OCI-LY7 (cell line): Measurements from ENCODE around the gene CLTB. TPM values are rescaled to one million over a fixed set of nuclear protein-coding genes. Genes with fewer than 3 reads are reported as not detected.

Experiments
- BruUV-seq: library from RNA; stranded (reverse); fragments of 400-500 nt; replicated peaks from 2 replicates; lab custom pipeline; 2021; lab: Mats Ljungman, UMichigan
- CTCF ChIA-PET: fragments of 300-600 bp; sonication (Branson Sonifier 250); formaldehyde crosslinking; loops from one replicate; lab custom pipeline; 2022; ENCODE audit warnings: antibody characterized with exemption; ENCODE audit not compliant: unreplicated experiment; lab: Charles Lee
- POLR2A ChIA-PET: fragments of 300-600 bp; sonication (Branson Sonifier 250); formaldehyde crosslinking; loops from one replicate; lab custom pipeline; 2022; ENCODE audit warnings: antibody characterized with exemption; lab: Charles Lee
- DNase-seq: peaks from one replicate; pipeline ENCODE4 v3.0.0-alpha.2; 2015; ENCODE audit warnings: low spot score
- H2AFZ ChIP-seq: fragments of 200-600 bp; sonication (generic), shearing (Covaris generic); 2 replicates; pipeline ENCODE4 v1.6.1; 2014; ENCODE audit warnings: mild to moderate bottlenecking, antibody characterized with exemption, low read length, moderate library complexity
- H3K27ac ChIP-seq: fragments of 200-600 bp; sonication (generic); 2 replicates; pipeline ENCODE4 v1.5.1; 2014; ENCODE audit warnings: mixed run types, low read depth, mild to moderate bottlenecking, moderate library complexity, low read length, inconsistent platforms; ENCODE audit not compliant: poor library complexity, severe bottlenecking
- H3K36me3 ChIP-seq: fragments of 200-600 bp; sonication (generic); 2 replicates; pipeline ENCODE4 v1.6.1; 2014; ENCODE audit warnings: mild to moderate bottlenecking, antibody characterized with exemption, low read length, moderate library complexity, mixed read lengths; ENCODE audit not compliant: insufficient read depth
- H3K4me1 ChIP-seq: fragments of 200-600 bp; sonication (generic); 2 replicates; pipeline ENCODE4 v1.5.1; 2014; ENCODE audit warnings: mild to moderate bottlenecking, low read length; ENCODE audit not compliant: insufficient read depth, poor library complexity, severe bottlenecking
- H3K4me2 ChIP-seq: fragments of 200-600 bp; sonication (generic); 2 replicates; pipeline ENCODE4 v1.6.1; 2014; ENCODE audit warnings: mild to moderate bottlenecking, low read length
- H3K4me3 ChIP-seq: fragments of 200-600 bp; sonication (generic); 2 replicates; pipeline ENCODE4 v1.5.1; 2014; ENCODE audit warnings: mild to moderate bottlenecking, low read depth, low read length; ENCODE audit not compliant: poor library complexity, severe bottlenecking
- H3K79me2 ChIP-seq: fragments of 200-600 bp; sonication (generic); 2 replicates; pipeline ENCODE4 v1.6.1; 2016; ENCODE audit warnings: low read depth, mild to moderate bottlenecking, low read length, moderate library complexity, mixed read lengths; ENCODE audit not compliant: insufficient read depth
- H3K9me2 ChIP-seq: fragments of 200-600 bp; sonication (generic); 2 replicates; pipeline ENCODE4 v1.6.1; 2016; ENCODE audit warnings: mild to moderate bottlenecking, low read length, mixed read lengths; ENCODE audit not compliant: insufficient read depth
- H3K9me3 ChIP-seq: fragments of 200-600 bp; sonication (generic); 2 replicates; pipeline ENCODE4 v1.6.1; 2014; ENCODE audit warnings: mild to moderate bottlenecking, mixed run types, low read length, mixed read lengths
- H4K20me1 ChIP-seq: fragments of 200-600 bp; sonication (generic); 2 replicates; pipeline ENCODE4 v1.6.1; 2014; ENCODE audit warnings: mild to moderate bottlenecking, antibody characterized with exemption, low read length, moderate library complexity, mixed read lengths; ENCODE audit not compliant: insufficient read depth
- CTCF ChIP-seq: fragments of 200-600 bp; sonication (generic); conservative IDR thresholded peaks from 2 replicates; pipeline ENCODE4 v1.5.1; 2014; ENCODE audit warnings: mild to moderate bottlenecking, antibody characterized with exemption, low read length, moderate library complexity, mixed read lengths
- EZH2phosphoT487 ChIP-seq: fragments of 200-600 bp; sonication (generic); IDR thresholded peaks from 2 replicates; pipeline ENCODE4 v1.6.1; 2018; ENCODE audit warnings: low read depth, borderline replicate concordance, mild to moderate bottlenecking, mixed run types, antibody characterized with exemption, low read length, moderate library complexity, mixed read lengths
- intact Hi-C: fragments of 100-400 bp; cut with micrococcal nuclease; formaldehyde crosslinking; loops from one replicate; pipeline ENCODE4 v1.10.0; 2022; ENCODE audit not compliant: unreplicated experiment
- total RNA-seq, 2 experiments: library from RNA; depleted of rRNA in 1 of 2; stranded (reverse); fragments of >200 nt in 1 of 2; shearing (Covaris generic) in 1 of 2; gene quantifications; 2 replicates each; pipeline ENCODE4 v1.2.3, GENCODE V29; 2014 to 2022

CLTB gene
- total RNA-seq, 2 experiments from 2014 or later = 53.0 to 53.4 TPM

- H4K20me1 ChIP-seq = no peaks in the 10 kb centered on the region
- CTCF ChIA-PET = interaction anchor here (0.9 to 1.3 kb wide), 2 partner anchors 31 to 86 kb away, joined by 3 to 5 read pairs; no protein-coding TSS in a partner anchor
These were observed 10.5 kb downstream of the CLTB start for GRCh38 chr5:176405656-176406435.

GRCh38 chr5:176401281-176402205 is 14.8 kb downstream of the CLTB start:
- no peaks in the 10 kb centered on the region for H3K9me3 ChIP-seq
- BruUV-seq = no TSS peak

More at GRCh38 chr5:176405656-176406435, 10.5 kb downstream of the CLTB start:
- Histone ChIP-seq H3K4me3 (no peak overlapping the region), H3K27ac (no peak overlapping the region), H3K79me2 (no peaks in the 10 kb centered on the region), H3K9me3 (no peaks in the 10 kb centered on the region), H3K4me2 (no peak overlapping the region), H3K4me1 (no peaks in the 10 kb centered on the region), H2AFZ (no peak overlapping the region), H3K36me3 (peaks cover 22% of the 10 kb centered on the region; the same call in 1 of the 2 replicates), H3K9me2 (no peaks in the 10 kb centered on the region)
- TF ChIP-seq EZH2phosphoT487 = no peak
- TF ChIP-seq CTCF = peak; percentile 66
- intact Hi-C loops = no loop called here
- BruUV-seq = no TSS peak
- DNase-seq = peak; percentile 58
- POLR2A ChIA-PET = interaction anchor here (0.6 to 1.1 kb wide), 3 partner anchors 128 to 848 kb away, joined by 3 to 8 read pairs (median 4); no protein-coding TSS in a partner anchor

More at GRCh38 chr5:176401281-176402205, 14.8 kb downstream of the CLTB start:
- H4K20me1 ChIP-seq = no peaks in the 10 kb centered on the region
- no peak overlapping the region for H3K27ac ChIP-seq
- H3K79me2 ChIP-seq = no peaks in the 10 kb centered on the region
- H3K4me3 ChIP-seq = no peak overlapping the region
- CTCF ChIA-PET = no interaction called here
- no peak for DNase-seq
- no peak overlapping the region for H2AFZ ChIP-seq
- no peaks in the 10 kb centered on the region for H3K9me2 ChIP-seq
- no peak overlapping the region for H3K4me2 ChIP-seq
- no peak for TF ChIP-seq CTCF
- TF ChIP-seq EZH2phosphoT487 = no peak
- POLR2A ChIA-PET = no interaction called here
- H3K4me1 ChIP-seq = no peaks in the 10 kb centered on the region
- no peaks in the 10 kb centered on the region for H3K36me3 ChIP-seq
- intact Hi-C loops = no loop called here
